A673 (cell line): ENCODE measurements around the gene SRPRA. TPM values are rescaled to one million over a fixed set of nuclear protein-coding genes. Genes with fewer than 3 reads are reported as not detected.

ENCODE experiments used
- Bru-seq: library from RNA; stranded (reverse); fragments of 400-500 nt; gene quantifications from one replicate; lab custom pipeline; 2021; lab: Mats Ljungman, UMichigan
- BruChase-seq, 2 experiments: library from RNA; stranded (reverse); fragments of 400-500 nt; gene quantifications; one replicate each; lab custom pipeline; 2021; lab: Mats Ljungman, UMichigan
- BruUV-seq: library from RNA; stranded (reverse); fragments of 400-500 nt; replicated peaks from 2 replicates; lab custom pipeline; 2021; lab: Mats Ljungman, UMichigan
- CTCF ChIA-PET: fragments of 300-600 bp; sonication (Branson Sonifier 250); formaldehyde crosslinking; loops from one replicate; lab custom pipeline; 2022; ENCODE audit warnings: antibody characterized with exemption; lab: Charles Lee
- POLR2A ChIA-PET: fragments of 300-600 bp; sonication (Branson Sonifier 250); formaldehyde crosslinking; loops from one replicate; lab custom pipeline; 2022; ENCODE audit warnings: antibody characterized with exemption; ENCODE audit not compliant: low non-redundant PET; lab: Charles Lee
- DNase-seq: peaks from one replicate; pipeline ENCODE4 v3.0.0-alpha.2; 2015; ENCODE audit warnings: low spot score
- H3K27ac ChIP-seq: fragments of 200-600 bp; sonication (generic); 2 replicates; pipeline ENCODE4 v1.5.1; 2016; ENCODE audit warnings: mixed run types, low read depth, mild to moderate bottlenecking, mixed read lengths, antibody characterized with exemption, low read length; ENCODE audit not compliant: poor library complexity, severe bottlenecking
- H3K27me3 ChIP-seq: fragments of 200-600 bp; sonication (generic); replicated peaks from 2 replicates; pipeline ENCODE4 v1.6.1; 2017; ENCODE audit warnings: mixed run types, low read depth, mild to moderate bottlenecking, mixed read lengths, antibody characterized with exemption, low read length; ENCODE audit not compliant: insufficient read depth, poor library complexity
- H3K36me3 ChIP-seq: fragments of 200-600 bp; sonication (generic); 2 replicates; pipeline ENCODE4 v1.6.1; 2016; ENCODE audit warnings: mixed run types, mild to moderate bottlenecking, mixed read lengths, antibody characterized with exemption, low read length; ENCODE audit not compliant: insufficient read depth, poor library complexity, severe bottlenecking
- H3K4me1 ChIP-seq: fragments of 200-600 bp; sonication (generic); 2 replicates; pipeline ENCODE4 v1.6.1; 2017; ENCODE audit warnings: mixed run types, mild to moderate bottlenecking, mixed read lengths, antibody characterized with exemption, low read length; ENCODE audit not compliant: insufficient read depth, poor library complexity, severe bottlenecking
- H3K4me3 ChIP-seq: fragments of 200-600 bp; sonication (generic); 2 replicates; pipeline ENCODE4 v1.5.1; 2016; ENCODE audit warnings: low read depth, mixed run types, mild to moderate bottlenecking, mixed read lengths, low read length; ENCODE audit not compliant: poor library complexity, severe bottlenecking
- H3K9me3 ChIP-seq: fragments of 200-600 bp; sonication (generic); 2 replicates; pipeline ENCODE4 v1.6.1; 2016; ENCODE audit warnings: mixed run types, low read depth, mild to moderate bottlenecking, mixed read lengths, antibody characterized with exemption, low read length; ENCODE audit not compliant: poor library complexity, severe bottlenecking
- EZH2 ChIP-seq: fragments of 200-600 bp; sonication (generic); IDR thresholded peaks from 2 replicates; pipeline ENCODE4 v1.6.1; 2017; ENCODE audit warnings: borderline replicate concordance, low read depth, mild to moderate bottlenecking, mixed read lengths, antibody characterized with exemption, low read length; ENCODE audit not compliant: poor library complexity, severe bottlenecking
- intact Hi-C: fragments of 100-400 bp; cut with micrococcal nuclease; formaldehyde crosslinking; loops from one replicate; pipeline ENCODE4 v1.10.0; 2022; ENCODE audit not compliant: unreplicated experiment
- long read RNA-seq: library from polyadenylated mRNA; stranded (forward); transcript quantifications from one replicate; pipeline ENCODE4 v2.0.0, GENCODE V29; 2022
- total RNA-seq: library from RNA; stranded (reverse); gene quantifications from 2 replicates; pipeline ENCODE4 v1.2.3, GENCODE V29; 2021
- TF ChIP-seq, protein P1 (sequence below): fragments of 300-800, 200-600 bp; sonication (generic); conservative IDR thresholded peaks from 2 replicates; pipeline ENCODE4 v1.5.1; 2017; ENCODE audit warnings: low read depth, mild to moderate bottlenecking, antibody characterized with exemption, low read length, moderate library complexity, mixed read lengths

SRPRA gene
- total RNA-seq (123 and 136 TPM in 2 replicates), Bru-seq, nascent RNA (percentile 96 among the genes with signal in this experiment), BruChase-seq, experiment 1, labeled RNA remaining after a 2-hour chase (percentile 98 among the genes with signal in this experiment), BruChase-seq, experiment 2, labeled RNA remaining after a 6-hour chase (percentile 99 among the genes with signal in this experiment)
- long read RNA-seq, transcript SRPRA-201 (14 exons, 3,069 nt), result major isoform, 125 of 154 reads
- long read RNA-seq, partial matches to known transcripts, result 12 of 154 reads
- long read RNA-seq, other reads (novel, unspliced or antisense), result 15 of 154 reads

DNA sequence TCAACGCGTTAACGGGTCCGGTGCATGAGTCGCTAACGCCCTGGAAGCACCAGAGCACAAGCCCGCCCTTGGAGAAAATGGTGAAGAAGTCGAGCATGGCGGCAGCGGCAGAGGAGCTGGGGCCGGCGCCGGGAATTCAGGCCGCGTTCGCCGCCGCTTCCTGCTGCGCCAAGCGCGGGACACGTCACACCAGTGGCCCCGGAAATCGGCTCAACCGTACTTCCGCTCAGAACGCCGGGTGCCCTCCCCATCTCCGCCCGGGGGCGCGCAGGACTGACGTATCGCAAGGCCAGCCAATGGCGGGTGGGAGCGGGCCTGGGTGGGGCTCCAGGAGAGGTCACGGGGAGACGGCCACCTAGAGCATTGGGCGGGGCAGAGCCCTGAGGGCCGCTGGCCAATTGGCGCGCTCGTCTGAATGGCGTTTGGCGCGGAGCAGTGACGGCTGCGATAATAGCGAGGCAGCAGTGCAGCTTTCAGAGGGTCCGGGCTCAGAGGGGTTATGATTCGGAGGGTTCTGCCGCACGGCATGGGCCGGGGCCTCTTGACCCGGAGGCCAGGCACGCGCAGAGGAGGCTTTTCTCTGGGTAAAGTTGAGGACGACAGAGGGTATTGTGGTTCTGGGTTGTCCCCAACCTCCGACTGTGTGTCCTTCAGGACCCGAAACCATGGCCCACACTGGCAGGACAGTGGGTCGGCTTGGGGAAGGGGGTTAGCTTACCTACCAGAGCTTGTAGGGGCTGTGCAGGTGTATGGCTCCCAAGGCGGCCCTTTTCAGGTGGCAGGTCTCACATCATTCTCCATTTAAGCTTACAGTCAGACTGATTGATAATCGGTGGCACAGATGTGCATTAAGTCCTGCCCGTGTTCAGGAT, at the start of gene SRPRA, which contains the start of gene FOXRED1:
SRPRA (minus strand) TSS at position 188 of the 872 bp plus-strand sequence; CDS start at position 97, 91 bp downstream.
FOXRED1 (plus strand) TSS at position 447 of the 872 bp plus-strand sequence; CDS start at position 500, 53 bp downstream.
- ChIA-PET POLR2A (interaction anchor here (0.5 to 0.6 kb wide), 2 partner anchors 145 to 661 kb away, joined by 5 to 15 read pairs; no protein-coding TSS in a partner anchor), CTCF (no interaction called here)
- no peaks in the 10 kb centered on the region for H3K9me3 ChIP-seq
- no peak for TF ChIP-seq EZH2
- TF ChIP-seq, protein P1, sequence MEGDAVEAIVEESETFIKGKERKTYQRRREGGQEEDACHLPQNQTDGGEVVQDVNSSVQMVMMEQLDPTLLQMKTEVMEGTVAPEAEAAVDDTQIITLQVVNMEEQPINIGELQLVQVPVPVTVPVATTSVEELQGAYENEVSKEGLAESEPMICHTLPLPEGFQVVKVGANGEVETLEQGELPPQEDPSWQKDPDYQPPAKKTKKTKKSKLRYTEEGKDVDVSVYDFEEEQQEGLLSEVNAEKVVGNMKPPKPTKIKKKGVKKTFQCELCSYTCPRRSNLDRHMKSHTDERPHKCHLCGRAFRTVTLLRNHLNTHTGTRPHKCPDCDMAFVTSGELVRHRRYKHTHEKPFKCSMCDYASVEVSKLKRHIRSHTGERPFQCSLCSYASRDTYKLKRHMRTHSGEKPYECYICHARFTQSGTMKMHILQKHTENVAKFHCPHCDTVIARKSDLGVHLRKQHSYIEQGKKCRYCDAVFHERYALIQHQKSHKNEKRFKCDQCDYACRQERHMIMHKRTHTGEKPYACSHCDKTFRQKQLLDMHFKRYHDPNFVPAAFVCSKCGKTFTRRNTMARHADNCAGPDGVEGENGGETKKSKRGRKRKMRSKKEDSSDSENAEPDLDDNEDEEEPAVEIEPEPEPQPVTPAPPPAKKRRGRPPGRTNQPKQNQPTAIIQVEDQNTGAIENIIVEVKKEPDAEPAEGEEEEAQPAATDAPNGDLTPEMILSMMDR, result no peak
- H3K27me3 ChIP-seq, result no peaks in the 10 kb centered on the region
- peak within 1 kb of the TSS; percentile 67 for H3K4me3 ChIP-seq
- peak; percentile 100 for DNase-seq
- H3K27ac ChIP-seq, result peak within 1 kb of the TSS; percentile 82
- intact Hi-C loops, result no loop called here
- BruUV-seq, result TSS peak; percentile 80
- H3K4me1 ChIP-seq, result peaks cover 11% of the 10 kb centered on the region
- H3K36me3 ChIP-seq, result peaks cover 50% of the 10 kb centered on the region

GRCh38 chr11:126317756-126318573, 49.3 kb upstream of the SRPRA start:
- DNase-seq, result no peak
- Histone ChIP-seq H3K27ac (no peak overlapping the region), H3K4me3 (no peak overlapping the region), H3K27me3 (no peaks in the 10 kb centered on the region), H3K9me3 (no peaks in the 10 kb centered on the region), H3K4me1 (no peaks in the 10 kb centered on the region), H3K36me3 (no peaks in the 10 kb centered on the region)
- BruUV-seq, result no TSS peak
- intact Hi-C loops, result loop anchor here (10.0 kb wide), 1 partner anchor 257 kb away; no protein-coding TSS in a partner anchor
- POLR2A ChIA-PET, result no interaction called here
- TF ChIP-seq, protein P1, result no peak
- no peak for TF ChIP-seq EZH2
- CTCF ChIA-PET, result no interaction called here

GRCh38 chr11:126317432-126317755, 48.7 kb upstream of the SRPRA start:
- Histone ChIP-seq H3K27ac (no peak overlapping the region), H3K36me3 (no peaks in the 10 kb centered on the region), H3K4me1 (no peaks in the 10 kb centered on the region), H3K9me3 (no peaks in the 10 kb centered on the region), H3K27me3 (no peaks in the 10 kb centered on the region), H3K4me3 (no peak overlapping the region)
- no peak for DNase-seq
- POLR2A ChIA-PET, result no interaction called here
- CTCF ChIA-PET, result no interaction called here
- no TSS peak for BruUV-seq
- TF ChIP-seq, protein P1, result no peak
- intact Hi-C loops, result loop anchor here (10.0 kb wide), 1 partner anchor 257 kb away; no protein-coding TSS in a partner anchor
